ENCODE data around the gene CLEC2L. TPM values are rescaled to one million over a fixed set of nuclear protein-coding genes. Genes with fewer than 3 reads are reported as not detected.

CLEC2L gene
- 1 to 10 TPM in 1 of 3 donors, under 1 TPM in 2; 0.69 to 1.2 (median 0.82) TPM for polyA plus RNA-seq (ENCODE audit: insufficient read length in 3 of 3)

DNA sequence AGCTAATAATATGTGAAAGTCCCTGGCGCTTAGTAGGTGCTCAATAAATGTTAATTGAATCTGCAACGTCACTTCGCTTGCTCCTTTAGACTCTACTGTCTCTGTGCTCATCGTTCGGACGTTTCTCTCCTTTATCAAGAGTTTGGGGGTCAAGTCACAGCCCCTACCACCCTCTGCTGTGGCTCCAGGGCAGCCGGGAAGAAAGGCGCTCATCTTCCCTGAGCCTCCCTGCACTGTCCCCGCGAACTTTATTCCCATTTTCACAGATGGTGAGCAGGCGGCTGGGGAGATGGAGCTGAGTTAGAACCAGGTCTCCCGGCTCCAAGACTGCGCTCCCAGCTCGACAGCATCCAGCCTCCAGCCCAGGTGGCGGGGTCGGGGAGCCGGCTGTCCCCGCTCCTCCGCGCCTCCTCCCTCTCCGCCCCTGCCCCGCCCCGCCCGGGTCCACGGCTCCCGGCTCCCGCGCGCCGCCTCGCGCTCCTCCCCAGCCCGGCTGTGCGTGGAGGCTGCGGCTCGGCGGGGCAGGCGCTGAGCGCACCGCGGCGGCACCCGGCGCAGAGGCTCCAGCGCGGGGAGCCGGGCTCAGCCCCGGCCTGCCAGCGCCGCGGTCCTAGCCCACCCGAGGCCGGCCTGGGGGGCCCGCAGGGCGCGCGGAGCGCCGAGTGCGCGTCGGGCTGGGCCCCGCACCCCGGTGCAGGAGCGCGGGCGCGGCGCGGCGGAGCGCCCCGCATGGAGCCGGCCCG lies at the start of gene CLEC2L:
TSS of gene CLEC2L (plus strand) at position 487 of the 743 bp plus-strand sequence. CDS start at position 730, 243 bp downstream.
- peak in 1 of 3 donors; percentile 24 for DNase-seq (ENCODE audit: low read depth in 3 of 3, low spot score in 2 of 3)

DNA sequence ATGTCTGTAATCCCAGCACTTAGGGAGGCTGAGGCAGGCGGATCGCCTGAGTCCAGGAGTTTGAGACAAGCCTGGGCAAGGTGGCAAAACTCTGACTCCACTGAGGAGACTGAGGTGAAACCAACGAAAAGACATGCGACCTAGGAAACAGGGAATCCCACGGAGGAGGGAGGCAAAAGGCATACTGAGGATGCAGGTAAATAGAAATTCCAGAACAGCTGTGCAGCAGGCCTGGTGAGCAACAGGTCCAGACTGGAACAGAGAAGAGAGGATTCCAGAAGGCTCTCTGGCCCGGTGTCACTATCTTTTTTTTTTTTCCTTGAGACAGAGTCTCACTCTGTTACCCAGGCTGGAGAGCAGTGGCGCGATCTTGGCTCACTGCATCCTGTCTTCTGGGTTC lies 47.3 kb upstream of the CLEC2L start:
- no peak for DNase-seq (ENCODE audit: low read depth in 3 of 3, low spot score in 2 of 3)

DNA sequence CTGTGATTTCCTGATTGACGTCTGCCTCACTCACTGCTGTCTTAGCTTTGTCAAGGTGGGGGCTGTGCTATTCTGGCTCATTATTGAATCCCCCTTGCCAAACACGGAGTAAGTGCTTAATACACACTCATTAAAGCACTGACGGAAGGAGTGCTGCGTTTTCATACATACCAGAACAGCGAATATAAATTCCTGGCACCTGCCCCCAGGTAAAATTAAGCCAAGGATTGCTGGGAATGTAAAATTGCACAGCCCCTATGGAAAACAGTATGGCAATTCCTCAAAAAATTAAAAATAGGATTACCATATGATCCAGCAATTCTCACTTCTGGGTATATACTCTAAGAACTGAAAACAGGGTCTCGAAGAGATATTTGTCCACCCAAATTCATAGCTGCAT lies 46.6 kb upstream of the CLEC2L start:
- DNase-seq (ENCODE audit: low read depth in 3 of 3, low spot score in 2 of 3), result no peak

DNA sequence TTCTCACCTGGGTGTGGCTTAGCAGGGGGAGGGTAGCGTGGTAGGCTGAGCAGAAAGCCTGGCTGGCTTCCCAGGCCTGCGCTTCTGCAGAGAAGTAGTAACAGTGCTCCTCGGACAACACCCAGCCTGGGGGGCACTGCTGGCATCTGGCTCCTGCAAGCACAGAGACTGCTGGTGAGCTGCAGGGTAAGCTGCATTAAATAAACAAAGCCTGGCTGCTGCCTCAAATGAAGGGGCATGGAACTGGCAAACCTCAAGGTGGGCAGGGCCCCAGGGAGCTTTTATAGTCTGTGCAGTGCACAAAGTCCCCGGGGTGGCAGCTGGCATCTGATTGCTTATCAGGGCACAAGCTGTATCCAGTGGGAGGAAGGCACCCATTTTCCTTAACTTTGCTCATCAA lies 43.9 kb upstream of the CLEC2L start:
- DNase-seq (ENCODE audit: low read depth in 3 of 3, low spot score in 2 of 3), result no peak

DNA sequence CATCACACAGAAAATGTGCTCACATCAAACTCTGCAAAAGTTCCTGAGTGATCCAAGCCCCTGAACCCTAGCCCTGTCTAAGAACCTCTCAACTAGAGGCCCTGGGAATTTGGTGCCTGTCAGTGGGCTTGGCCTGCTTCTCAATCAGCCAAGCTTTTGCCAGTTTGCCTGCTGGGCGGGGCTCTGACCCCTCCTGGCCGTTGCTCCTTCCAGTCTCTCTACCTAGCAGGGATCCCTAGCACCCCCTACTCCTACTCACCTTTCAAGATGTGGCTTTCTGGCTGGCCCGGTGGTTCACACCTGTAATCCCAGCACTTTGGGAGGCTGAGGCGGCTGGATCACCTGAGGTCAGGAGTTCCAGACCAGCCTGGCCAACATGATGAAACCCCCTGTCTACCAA lies 42.1 kb upstream of the CLEC2L start:
- DNase-seq (ENCODE audit: low read depth in 3 of 3, low spot score in 2 of 3), result no peak

DNA sequence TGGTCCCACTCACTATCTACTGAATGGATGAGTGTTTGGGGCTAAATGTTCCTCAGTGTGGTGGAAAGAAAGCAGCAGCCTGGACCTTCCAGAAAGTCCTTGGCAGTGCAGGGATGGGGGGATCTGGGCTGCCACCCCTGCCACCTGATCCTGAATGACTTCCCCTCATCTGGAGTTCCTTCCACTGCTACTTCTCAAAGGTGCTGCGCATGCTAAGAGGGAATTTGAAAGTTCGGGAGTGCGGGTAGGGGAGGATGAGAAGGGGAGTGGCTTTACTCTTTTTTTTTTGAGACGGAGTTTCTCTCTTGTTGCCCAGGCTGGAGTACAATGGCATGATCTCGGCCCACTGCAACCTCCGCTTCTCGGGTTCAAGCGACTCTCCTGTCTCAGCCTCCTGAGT lies 41.4 kb upstream of the CLEC2L start:
- no peak for DNase-seq (ENCODE audit: low read depth in 3 of 3, low spot score in 2 of 3)

DNA sequence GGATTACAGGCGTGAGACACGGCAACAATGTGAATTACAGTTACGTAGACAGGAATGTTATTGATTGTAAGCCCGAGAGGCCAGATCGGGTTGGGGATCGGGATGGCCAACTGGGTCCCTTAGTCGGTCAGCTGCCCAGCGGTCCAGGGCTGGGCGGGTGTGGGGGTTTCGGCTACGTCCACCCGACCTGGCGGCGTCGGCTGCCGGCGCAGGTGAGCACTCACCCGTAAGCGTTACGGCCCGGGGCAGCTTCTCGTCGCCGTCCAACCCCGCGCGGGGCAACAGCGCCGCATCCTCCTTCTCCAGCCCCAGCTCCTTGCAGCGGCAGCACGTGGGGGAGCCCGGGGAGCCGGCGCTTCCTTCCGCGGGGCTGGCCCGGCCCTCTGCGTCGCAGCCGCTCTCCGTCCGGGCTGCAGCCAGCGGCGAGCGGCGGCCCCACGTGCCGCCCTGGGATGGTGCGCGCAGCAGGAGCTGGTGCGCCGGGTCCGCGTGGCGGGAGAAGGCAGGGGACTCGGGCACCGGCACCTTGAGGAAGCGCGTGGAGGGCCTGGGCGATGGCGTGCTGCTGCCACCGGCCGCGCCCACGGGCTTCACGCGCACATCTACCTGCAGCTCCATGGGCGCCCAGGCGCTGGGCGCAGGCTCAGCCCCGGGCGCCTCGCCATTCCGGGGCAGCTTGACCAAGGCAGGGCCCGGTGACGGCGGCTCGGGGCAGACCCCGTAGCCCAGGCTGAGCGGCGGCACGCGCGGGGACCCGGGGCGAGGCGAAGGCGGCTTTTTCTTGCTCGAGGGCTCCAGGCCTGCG lies 40.6 kb upstream of the CLEC2L start:
- peak in 1 of 3 donors; percentile 13 for DNase-seq (ENCODE audit: low read depth in 3 of 3, low spot score in 2 of 3)

DNA sequence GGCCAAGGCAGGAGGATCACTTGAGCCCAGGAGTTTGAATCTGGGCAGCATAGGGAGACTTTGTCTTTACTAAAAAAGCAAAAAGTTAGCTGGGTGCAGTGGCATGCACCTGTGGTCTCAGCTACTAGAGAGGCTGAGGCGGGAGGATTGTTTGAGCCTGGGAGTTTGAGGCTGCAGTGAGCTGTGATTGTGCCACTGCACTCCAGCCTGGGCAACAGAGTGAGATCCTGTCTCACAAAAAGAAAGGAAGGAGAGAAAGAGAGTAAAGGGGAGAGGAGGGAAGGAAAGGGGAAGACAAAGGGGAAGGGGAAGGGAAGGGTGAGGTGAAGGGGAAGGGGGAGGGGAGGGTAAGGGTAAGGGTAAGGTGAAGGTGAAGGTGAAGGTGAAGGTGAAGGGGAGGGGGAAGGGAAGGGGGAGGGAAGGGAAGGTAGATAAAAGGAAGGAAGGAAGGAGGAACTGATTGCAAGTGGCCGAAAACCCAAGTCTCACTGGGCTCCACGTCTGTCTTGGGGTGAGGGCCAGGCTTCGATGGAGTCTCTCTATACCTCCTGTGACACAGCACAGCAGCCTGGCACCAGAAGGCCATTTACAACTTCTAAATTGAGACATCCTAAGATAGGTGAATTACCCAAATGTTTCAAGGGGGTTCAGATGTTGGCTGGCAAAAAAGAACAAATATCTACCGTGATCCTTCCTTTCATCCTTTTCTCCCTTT lies 36.0 kb upstream of the CLEC2L start:
- no peak for DNase-seq (ENCODE audit: low read depth in 3 of 3, low spot score in 2 of 3)

DNA sequence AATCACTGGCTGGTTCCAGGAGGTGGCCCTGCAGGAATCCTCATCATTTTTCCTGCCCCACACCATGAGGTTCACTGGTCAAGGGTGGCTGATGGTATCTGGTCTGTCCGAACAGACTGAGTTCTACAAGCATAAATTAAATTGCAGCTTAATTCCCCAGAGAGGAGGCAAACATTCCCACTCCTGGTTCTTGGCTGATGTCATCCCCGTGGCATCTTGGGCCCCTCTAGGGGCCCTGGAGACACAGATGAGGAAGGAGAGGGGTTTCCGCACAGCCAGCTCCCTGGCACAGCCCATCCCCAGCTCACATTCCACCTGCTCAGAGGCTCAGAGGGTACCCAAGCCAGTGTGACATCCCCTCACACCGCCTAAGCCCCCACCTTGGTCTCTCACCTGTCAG lies 34.7 kb upstream of the CLEC2L start:
- DNase-seq (ENCODE audit: low read depth in 3 of 3, low spot score in 2 of 3), result peak in 1 of 3 donors; percentile 45

DNA sequence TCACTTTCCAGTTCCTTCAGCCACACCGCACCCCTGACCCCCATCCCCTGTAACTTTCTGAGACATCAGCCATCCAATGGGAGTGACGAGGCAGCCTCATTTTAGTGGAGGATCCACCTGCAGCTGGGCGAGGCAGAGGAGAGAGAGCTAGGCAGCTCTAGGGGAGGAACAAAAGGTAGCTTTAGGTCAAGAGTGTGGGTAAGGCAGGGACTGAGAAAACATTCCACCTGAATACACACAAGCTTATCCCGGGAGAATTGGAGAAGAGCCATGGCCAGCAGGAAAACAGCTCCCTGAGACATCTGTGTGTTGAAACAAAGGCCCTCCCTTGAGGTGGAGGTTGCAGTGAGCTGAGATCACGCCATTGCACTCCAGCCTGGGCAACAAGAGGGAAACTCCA lies 33.4 kb upstream of the CLEC2L start:
- DNase-seq (ENCODE audit: low read depth in 3 of 3, low spot score in 2 of 3), result no peak

DNA sequence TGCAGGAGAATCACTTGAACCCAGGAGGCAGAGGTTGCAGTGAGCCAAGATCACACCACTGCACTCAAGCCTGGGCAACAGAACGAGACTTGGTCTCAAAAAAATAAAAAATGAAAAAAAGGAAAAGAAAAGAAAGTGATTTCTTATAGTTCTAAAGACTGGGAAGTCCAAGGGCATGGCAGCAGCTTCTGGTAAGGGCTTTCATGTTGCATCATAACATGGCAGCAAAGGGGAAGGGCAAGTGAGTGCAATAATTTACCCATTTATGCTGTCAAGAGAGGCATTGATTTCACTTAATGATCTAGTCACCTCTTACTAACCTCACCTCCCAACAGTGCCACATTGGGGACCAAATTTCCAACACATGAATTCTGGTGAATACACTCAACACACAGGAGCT lies 31.2 kb upstream of the CLEC2L start:
- DNase-seq (ENCODE audit: low read depth in 3 of 3, low spot score in 2 of 3), result no peak

DNA sequence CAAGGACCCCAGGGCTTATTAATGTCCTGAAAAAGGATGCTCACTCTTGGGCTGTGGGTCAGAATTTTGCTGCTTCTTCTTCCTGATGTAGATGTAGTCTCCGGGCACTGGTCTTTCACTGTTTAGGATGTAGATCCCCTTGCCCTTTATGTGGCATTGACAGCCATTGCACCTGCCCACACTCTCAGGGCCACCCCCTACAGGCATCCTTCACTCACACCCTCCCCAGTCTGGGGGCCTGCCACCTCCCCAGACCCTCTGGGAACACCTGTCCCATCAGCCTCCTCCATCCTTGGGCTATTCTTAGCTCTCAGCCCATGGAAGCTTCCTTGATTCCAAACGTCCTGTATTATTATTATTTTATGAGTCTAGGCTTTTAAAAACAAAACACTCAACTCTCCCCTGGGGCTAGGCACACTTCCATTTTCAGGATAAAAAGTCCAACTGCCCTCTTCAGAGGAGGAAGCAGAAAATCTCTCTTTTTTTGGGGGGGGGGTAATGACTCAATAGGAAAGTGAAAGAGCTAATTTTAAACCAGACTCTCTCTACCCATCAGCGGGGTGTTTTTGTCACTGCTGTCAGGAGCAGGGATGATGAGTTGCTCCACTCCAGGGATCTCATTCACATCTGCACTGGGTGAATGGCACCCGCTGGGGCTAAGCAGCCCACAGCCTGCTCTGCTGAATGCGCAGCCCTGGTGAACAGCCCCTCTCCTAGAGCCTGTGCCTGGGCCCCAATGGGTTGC lies 28.5 kb upstream of the CLEC2L start:
- no peak for DNase-seq (ENCODE audit: low read depth in 3 of 3, low spot score in 2 of 3)

DNA sequence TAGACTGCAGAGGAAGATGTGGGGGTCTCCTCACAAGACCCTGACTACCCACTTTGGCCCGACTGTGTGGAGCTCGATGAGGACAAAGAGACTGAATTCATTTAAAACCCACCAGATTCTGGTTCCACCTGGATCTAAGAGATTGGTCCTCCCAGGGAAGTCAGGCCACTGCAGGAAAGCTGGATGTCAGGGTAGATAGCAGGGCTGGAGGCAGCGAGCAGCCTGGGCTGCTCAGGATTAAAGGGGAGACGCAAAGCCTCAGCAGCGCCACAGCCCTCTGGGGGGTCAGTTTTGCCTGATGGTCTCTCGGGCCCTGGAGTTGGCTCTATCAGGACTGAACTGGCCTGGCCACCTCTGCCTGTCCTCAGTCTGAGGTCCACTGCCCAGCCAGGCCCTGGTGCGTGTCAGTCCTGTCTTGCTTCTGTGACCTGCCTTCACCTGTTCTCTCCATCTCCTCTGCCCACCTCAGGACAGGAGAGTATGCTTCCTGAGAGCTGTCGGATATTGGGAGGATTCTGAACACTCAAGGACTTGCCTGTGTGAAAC lies 27.8 kb upstream of the CLEC2L start:
- DNase-seq (ENCODE audit: low read depth in 3 of 3, low spot score in 2 of 3), result no peak

DNA sequence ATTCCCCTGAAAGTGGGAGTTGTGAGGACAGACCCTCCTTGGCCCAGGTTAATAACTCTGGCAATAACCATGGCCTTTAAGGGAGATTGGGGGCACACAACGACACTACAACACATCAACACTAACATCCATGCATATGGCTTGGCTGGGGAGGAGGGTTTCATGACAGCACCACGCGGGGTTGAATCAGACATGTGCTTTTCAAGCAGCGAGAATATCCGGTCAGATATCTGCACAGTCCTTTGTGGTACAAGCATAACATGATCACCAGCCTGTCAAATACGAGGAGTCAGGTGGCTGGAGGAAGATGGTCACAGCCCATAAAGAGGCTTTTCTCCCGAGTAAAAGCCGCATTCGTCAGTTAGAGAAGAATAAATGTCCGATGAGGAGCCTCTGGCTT lies 27.0 kb upstream of the CLEC2L start:
- no peak for DNase-seq (ENCODE audit: low read depth in 3 of 3, low spot score in 2 of 3)

DNA sequence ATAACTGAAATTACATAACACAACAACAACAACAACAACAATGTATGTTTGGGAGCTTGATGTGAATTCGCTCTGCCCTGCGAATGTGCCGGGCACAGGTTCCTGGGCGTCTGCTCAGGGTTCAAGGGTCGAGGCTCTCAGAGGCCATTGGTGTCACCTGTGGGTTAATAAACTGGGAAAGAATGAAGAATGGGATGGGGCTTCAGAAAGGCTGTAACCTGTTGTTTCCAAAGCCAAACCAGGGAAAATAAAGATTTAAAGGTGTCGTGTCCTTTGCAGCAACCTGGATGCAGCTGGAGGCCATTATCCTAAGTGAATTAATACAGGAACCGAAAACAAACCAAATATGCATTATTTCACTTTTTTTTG lies 22.7 kb upstream of the CLEC2L start:
- DNase-seq (ENCODE audit: low read depth in 3 of 3, low spot score in 2 of 3), result no peak

DNA sequence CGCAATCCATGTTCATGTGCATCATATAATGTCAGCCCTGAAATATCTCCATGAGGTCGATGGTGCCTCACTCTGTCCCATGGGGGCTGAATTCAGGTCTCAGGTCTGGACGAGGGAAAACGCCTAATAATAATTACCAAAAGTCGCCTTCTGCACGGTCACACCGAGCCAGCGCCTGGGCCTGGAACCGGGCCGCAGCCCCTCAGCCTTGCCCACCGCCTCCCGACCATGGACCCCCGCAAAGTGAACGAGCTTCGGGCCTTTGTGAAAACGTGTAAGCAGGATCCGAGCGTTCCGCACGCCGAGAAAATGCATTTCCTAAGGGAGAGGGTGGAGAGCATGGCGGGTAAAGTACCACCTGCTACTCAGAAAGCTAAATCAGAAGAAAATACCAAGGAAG lies 21.3 kb upstream of the CLEC2L start:
- no peak for DNase-seq (ENCODE audit: low read depth in 3 of 3, low spot score in 2 of 3)

DNA sequence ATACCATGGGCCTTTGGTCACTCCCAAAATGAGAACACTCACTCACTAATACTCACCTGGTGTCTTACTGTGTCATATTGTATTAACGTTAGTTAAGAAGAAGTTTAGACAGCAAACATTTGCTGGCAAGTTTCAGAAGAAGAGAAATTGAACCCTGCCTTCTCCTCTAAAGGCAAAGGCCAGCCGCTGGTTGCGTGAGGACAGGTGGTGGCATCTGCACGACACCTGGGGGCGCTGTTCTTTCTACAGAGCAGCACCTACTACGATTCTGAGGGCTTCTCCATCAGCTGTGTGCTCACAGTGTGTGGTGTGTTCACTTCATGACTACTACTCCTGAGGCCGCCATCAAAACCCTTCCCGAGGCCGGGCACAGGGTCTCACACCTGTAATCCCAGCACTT lies 17.9 kb upstream of the CLEC2L start:
- DNase-seq (ENCODE audit: low read depth in 3 of 3, low spot score in 2 of 3), result no peak

DNA sequence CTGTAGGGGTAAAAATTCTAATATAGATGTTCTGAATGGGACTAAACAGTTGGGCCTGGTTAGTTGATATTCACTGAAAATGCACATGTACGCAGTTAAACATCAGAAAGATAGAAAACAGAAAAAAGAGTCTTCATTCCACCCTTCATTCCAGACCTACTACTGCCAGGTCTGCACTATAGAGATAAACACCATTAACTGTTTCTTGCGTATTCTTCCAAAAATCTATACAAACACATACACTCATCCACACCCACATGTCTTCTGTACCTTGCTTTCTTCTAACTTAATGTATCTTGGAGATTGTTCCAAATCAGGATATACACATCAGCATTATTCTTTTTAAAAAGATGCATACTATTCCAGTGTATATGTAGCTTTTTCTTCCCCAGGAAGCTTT lies 13.9 kb upstream of the CLEC2L start:
- DNase-seq (ENCODE audit: low read depth in 3 of 3, low spot score in 2 of 3), result no peak

DNA sequence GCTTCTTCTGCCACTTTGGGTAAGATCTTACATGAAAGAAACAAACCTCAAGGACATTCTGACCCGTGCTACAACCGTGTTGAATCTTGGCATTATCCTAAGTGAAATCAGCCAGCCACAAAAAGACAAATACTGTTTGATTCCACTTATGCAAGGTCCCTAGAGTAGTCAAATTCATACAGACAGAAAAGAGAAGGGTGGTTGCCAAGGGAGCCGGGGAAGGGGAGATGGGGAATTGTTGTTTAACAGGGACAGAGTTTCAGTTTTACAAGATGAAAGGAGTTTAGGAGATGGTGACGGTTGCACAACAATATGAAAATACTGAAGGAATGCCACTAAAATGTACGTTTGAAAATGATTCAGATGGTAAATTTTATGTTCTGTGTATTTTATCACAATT lies 12.2 kb upstream of the CLEC2L start:
- DNase-seq (ENCODE audit: low read depth in 3 of 3, low spot score in 2 of 3), result no peak

DNA sequence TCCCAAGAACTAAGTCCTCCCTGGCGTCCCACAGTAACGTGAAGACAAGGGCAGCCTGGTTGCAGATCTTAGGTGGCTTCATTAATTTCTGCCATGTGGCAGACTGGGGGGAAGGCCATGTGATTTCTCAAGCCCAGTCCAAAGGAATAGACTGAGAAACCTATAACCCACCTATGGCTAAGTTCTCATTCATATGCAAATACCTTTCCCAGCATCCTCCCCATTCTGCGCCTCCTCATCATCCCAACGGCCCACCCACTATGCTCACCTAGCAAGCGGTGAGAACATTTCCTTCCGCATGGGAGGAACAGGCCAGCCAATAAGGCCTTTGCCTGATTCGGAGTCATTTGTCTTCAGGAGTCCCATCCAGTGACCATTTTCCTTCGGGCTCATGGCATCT lies 8.2 kb upstream of the CLEC2L start:
- no peak for DNase-seq (ENCODE audit: low read depth in 3 of 3, low spot score in 2 of 3)

DNA sequence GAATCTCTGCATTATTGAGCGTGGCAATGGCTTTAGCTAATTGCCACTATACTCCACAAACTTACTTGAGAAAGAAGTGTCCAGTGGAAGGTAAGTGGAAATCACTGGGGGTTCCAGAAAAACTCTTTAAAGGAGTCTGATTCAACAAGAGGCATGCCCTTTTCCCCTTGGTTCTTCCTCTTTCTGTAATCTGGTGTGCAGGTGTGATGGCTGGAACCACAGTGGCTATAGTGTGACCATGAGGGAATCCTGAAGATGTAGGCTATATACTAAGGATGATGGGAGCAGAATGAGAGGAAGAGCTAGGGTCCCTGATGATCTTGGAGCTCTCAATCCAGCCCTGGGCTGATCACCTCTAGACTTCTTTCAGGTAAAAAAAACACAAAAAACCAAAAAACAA lies 2.0 kb upstream of the CLEC2L start:
- no peak for DNase-seq (ENCODE audit: low read depth in 3 of 3, low spot score in 2 of 3)

All from right renal cortex interstitium (tissue), 3 donors.